Measurements from ENCODE around the gene COMMD2.

- TF ChIP-seq CTCF (conservative IDR thresholded peaks at IDR 0.05; ENCODE audit: low read length) (no peak), EZH2phosphoT487 (IDR thresholded peaks at IDR 0.05; ENCODE audit: borderline replicate concordance, low read depth, low read length) (no peak)
These were observed 46.9 kb downstream of the COMMD2 start for GRCh38 chr3:149705416-149705815.

All from OCI-LY7 (cell line).